Left ventricle myocardium superior (tissue), 1 donor: ENCODE results near the gene SMAD4. TPM values are rescaled to one million over a fixed set of nuclear protein-coding genes. Genes with fewer than 3 reads are reported as not detected.
"Not testable (repeated sequence)": the region's sequence is repeated elsewhere in the genome, so short reads cannot be mapped to it uniquely, and the experiment has no call there.

Experiments
- ATAC-seq: fragments of 200-7000 bp; cut with Tn5 transposase; one replicate; pipeline ENCODE4 v1.9.1; 2020; ENCODE audit warnings: mild to moderate bottlenecking, moderate library complexity
- DNase-seq: peaks from one replicate; pipeline ENCODE4 v3.0.0-alpha.2; 2020
- intact Hi-C: fragments of 100-400 bp; cut with micrococcal nuclease; formaldehyde crosslinking; loops from one replicate; pipeline ENCODE4 v1.11.0; 2022
- total RNA-seq: library from RNA; stranded (reverse); fragmentation: NEBNext Ultra II Directional; extraction: Animal tissue kit (Norgen Biotek cat#: 25700); gene quantifications from one replicate; pipeline ENCODE4 v1.2.1, GENCODE V29; 2021
- donor health status: DM: no; HTN: yes; CAD: no; lungs with severe emphysema.

The SMAD4 gene
- total RNA-seq, 1 donor from 2014 or later, result 94.0 TPM

- no peak for ATAC-seq
- intact Hi-C loops, result no loop called here
These were observed 24.8 kb downstream of the SMAD4 start for GRCh38 chr18:51054764-51055163.

DNA sequence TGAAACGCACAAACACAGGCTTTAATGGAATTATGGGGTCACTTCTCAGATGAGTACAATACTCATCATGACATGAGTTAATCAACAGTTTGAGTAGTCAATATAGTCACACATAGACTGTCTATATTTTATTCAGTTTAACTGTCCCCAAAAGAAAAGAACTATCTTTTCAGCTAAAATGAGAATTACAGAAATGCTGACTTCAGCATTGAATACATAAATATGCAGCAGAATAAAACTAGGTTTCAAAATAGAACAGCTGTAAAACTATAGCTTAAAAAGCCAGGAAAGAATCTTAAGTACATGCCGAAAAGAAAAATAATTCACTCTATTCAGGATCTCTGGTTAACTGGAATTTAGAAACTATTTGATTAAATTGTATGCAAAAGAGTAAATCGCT, 30.0 kb downstream of the SMAD4 start:
- ATAC-seq, result no peak
- intact Hi-C loops, result no loop called here

More at GRCh38 chr18:51054764-51055163, 24.8 kb downstream of the SMAD4 start:
- no peak for DNase-seq

GRCh38 chr18:51064256-51064655, 34.2 kb downstream of the SMAD4 start:
- no peak for ATAC-seq
- intact Hi-C loops, result no loop called here
- DNase-seq, result no peak

More for the DNA sequence above, 30.0 kb downstream of the SMAD4 start:
- DNase-seq, result no peak

DNA sequence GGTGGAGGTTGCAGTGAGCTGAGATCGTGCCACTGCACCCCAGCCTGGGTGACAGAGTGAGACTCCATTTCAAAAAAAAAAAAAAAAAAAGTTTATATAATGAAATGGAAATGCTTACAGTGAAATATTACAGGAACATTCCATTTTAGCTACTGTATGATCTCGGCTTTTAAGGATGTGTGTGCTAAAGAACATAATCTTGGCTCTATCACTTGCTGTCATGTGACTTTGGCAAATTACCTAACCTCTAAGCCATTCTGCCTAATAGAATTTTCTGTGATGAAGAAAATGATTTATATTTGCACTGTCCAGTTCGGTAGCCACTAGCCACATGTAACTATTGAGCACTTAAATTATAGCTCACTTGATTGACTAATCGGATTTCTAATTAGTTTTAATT, 36.3 kb downstream of the SMAD4 start:
- no peak for ATAC-seq
- no peak for DNase-seq
- intact Hi-C loops, result no loop called here

DNA sequence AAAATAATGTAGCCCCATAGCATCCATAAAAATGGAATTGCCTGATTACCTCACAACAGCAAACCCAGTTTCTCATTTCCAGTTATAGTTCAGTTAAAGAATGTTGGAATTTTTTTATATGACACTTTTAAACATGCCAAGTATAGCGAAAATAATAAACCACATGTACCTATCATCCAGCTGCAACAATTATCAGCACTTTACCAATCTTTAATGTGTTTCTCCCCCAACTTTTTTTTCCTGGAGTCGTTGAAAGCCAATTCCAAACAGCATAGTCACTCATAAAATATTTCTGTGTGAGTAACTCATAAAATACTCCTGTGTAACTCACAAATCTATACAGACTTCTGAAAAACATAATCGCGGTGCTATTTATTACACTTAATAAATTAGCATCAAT, 38.1 kb downstream of the SMAD4 start:
- ATAC-seq, result no peak
- intact Hi-C loops, result no loop called here
- DNase-seq, result no peak

DNA sequence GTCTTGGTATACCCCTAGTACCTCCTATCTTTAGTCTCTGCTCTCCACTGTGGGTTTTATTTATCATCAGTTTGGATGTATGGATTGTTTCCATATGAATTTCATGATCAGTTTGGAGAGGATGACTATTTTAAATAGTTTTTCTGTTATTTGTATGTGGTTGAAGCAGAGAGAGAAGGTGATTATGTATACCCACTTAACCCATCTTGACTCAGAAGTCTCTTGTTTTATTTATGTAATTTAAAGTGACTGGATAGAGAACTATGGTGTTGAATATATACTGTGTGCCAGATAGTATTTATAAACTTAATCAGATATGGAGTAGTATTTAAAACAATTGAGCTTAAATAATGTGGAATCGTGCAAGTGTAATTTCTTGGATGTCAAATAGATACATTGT, 39.9 kb downstream of the SMAD4 start:
- no peak for ATAC-seq
- no peak for DNase-seq
- intact Hi-C loops, result no loop called here

DNA sequence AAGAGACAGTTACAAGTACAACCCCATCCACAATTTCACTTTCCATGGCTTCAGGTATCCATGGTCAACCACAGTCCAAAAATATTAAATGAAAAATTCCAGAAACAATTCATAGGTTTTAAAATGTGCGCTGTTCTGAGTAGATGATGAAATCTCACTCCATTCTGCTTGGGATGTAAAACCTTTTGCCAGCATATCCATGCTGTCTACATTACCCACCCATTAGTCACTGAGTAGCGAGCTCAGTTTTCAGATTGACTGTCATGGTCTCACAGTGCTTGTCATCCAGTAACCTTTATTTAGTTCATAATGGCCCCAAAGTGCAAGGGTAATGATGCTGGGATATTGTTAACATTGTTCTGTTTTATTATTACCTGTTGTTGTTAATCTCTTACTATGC, 40.5 kb downstream of the SMAD4 start:
- ATAC-seq (no peak), DNase-seq (no peak)
- intact Hi-C loops, result no loop called here

DNA sequence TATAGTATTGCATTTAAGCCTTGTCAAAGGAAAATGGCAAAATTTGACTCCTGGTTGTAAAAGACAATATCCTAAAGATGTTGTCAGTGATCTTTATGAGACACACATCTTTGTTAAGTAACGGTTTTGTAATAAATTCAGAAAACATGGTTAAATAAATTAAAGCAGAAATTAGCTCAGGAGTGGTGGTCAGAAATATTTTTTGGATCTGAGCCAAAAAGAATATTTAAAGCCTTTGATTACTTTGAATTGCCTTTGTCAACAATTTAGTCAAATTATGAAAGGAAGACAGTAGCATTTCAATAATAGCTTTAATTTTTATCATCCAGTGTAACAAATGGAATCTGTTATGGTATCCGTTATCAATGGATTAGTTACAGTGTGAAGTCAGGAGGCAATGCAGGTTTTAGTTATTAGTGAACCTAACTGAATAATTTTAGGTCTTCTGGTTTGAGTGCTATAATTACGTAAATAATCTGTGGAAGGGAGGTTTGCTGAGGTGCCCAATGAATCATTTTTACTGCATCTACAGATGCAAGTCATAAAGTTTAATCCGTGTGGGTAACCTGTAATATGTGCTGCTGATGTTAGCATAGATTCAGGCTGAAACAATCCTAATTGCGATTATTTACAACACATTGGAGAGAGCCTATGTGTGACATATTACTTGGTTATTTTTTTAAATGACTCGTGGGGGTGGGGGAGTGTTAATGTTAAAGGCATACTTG, 42.7 kb downstream of the SMAD4 start:
- intact Hi-C loops, result no loop called here
- no peak for ATAC-seq
- DNase-seq, result no peak

- intact Hi-C loops, result no loop called here
- DNase-seq (no peak), ATAC-seq (no peak)
These were observed 44.6 kb downstream of the SMAD4 start for GRCh38 chr18:51074605-51075004.

DNA sequence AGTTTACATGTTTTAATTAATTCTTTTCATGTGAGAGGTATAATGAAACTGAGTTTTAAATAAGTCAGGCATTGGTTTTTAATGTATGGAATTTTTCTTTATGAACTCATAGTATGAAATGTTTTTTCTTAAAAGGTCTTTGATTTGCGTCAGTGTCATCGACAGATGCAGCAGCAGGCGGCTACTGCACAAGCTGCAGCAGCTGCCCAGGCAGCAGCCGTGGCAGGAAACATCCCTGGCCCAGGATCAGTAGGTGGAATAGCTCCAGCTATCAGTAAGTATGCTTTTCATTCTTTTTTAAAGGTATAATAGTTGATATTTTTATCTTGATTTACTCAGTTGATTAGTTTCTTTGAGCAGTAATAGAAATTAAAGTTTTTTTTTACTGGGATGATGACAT, 46.5 kb downstream of the SMAD4 start:
- peak; percentile 31 for ATAC-seq
- DNase-seq, result no peak
- intact Hi-C loops, result no loop called here

GRCh38 chr18:51077217-51077616, 47.2 kb downstream of the SMAD4 start:
- no peak for ATAC-seq
- intact Hi-C loops, result no loop called here

DNA sequence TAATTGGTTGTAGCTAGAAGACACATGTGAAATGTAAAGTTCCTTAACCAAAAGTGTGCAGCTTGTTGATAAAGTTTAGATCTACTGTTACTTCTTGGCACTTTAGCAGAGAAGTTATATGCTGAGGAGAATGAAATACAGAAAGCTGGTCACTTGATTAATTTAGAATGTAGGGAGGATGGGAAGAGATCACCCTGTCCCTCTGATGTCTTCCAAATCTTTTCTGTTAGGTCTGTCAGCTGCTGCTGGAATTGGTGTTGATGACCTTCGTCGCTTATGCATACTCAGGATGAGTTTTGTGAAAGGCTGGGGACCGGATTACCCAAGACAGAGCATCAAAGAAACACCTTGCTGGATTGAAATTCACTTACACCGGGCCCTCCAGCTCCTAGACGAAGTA, 48.0 kb downstream of the SMAD4 start:
- intact Hi-C loops, result no loop called here
- no peak for DNase-seq
- ATAC-seq, result peak; percentile 27

More at GRCh38 chr18:51077217-51077616, 47.2 kb downstream of the SMAD4 start:
- no peak for DNase-seq

- intact Hi-C loops, result no loop called here
- DNase-seq, result no peak
- peak; percentile 41 for ATAC-seq
These were observed 52.7 kb downstream of the SMAD4 start for GRCh38 chr18:51082571-51083267.

DNA sequence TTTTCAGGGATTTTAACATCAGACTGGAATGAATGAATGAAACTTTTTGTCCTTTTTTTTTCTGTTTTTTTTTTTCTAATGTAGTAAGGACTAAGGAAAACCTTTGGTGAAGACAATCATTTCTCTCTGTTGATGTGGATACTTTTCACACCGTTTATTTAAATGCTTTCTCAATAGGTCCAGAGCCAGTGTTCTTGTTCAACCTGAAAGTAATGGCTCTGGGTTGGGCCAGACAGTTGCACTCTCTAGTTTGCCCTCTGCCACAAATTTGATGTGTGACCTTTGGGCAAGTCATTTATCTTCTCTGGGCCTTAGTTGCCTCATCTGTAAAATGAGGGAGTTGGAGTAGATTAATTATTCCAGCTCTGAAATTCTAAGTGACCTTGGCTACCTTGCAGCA, 53.4 kb downstream of the SMAD4 start:
- intact Hi-C loops, result no loop called here
- no peak for DNase-seq
- ATAC-seq, result no peak

DNA sequence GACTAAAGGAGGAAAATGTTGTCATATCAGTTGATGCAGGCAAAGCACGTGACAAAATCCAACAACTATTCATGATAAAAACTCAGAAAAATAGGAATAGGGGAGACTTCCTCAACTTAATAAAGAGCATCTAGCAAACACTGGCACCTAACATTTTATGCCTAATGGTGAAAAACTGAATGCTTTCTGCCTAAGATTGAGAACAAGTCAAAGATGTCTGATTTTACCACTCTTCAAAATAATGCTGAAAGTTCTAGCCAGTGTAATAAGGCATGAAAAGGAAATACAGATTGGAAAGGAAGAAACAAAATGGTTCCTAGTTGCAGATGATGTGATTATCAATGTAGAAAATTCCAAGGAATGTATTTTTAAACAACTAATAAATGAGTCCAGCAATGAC, 58.4 kb downstream of the SMAD4 start:
- ATAC-seq (no peak), DNase-seq (no peak)
- intact Hi-C loops, result no loop called here

GRCh38 chr18:51089691-51090090, 59.7 kb downstream of the SMAD4 start:
- no peak for ATAC-seq
- no peak for DNase-seq
- intact Hi-C loops, result no loop called here

- DNase-seq (no peak), ATAC-seq (no peak)
- intact Hi-C loops, result no loop called here
These were observed 61.3 kb downstream of the SMAD4 start for GRCh38 chr18:51091270-51091669.

DNA sequence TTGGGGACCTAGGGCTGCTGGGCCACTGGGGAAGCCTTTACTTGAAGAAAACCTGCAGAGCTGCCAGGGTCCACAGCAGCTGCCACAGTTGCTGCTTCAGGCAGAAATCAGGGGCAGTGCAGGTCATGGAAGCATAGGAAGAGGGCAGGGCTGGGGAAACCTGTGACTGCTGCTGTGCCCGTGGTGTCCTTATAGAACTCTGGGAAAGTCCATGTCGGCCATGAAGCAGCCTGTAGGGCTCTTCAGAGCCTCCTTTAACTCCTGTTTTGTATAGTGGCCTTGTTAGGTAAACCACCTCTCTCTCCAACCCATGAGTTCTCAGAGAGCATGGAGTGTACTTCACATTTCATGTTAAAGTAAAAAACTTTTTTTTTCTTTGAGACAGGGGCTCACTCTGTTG, 62.1 kb downstream of the SMAD4 start:
- ATAC-seq, result no peak
- intact Hi-C loops, result no loop called here
- no peak for DNase-seq

GRCh38 chr18:51092967-51093366, 63.0 kb downstream of the SMAD4 start:
- ATAC-seq, DNase-seq, intact Hi-C loops: not testable (repeated sequence)

DNA sequence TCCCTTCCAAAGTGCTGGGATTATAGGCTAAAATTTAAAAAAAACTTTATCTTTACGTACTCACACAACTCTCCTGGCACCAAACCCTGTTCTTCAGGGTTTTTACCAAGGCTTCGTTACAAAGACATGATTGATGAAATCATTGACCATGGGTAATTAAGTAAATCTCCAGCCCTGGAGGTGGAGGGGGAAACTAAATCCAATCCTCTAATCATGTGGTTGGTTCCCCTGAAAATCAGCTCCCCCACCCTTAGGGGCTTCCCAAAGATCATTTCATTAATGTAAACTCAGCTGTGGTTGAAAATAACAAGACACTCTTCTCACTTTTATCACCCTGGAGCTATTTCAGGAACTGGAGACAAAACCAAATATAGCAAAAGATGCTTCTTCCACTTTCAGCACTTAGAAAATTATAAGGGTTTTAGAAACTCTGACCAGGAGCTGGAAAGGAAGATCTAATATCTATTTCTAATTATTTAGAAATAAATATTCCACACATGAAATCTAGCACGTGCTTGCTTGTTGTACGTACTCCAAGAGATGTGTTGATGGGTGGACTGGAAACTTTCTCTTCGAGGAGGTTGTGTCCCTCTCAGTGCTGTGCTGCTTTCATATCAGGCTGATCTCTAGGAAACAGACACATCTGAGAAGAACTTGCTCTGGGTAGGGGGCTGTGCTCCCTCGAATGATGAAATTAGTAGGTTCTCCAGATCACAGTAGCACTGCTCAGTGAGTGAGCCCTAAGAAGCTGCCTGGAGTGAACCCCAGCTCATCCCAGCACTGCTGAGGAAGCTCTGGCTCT, 67.2 kb downstream of the SMAD4 start:
- intact Hi-C loops, result no loop called here
- ATAC-seq (no peak), DNase-seq (no peak)
